OCI-LY7 (cell line): ENCODE data around the gene B9D2. TPM values are rescaled to one million over a fixed set of nuclear protein-coding genes. Genes with fewer than 3 reads are reported as not detected.

Experiments
- BruUV-seq: library from RNA; stranded (reverse); fragments of 400-500 nt; replicated peaks from 2 replicates; lab custom pipeline; 2021; lab: Mats Ljungman, UMichigan
- CTCF ChIA-PET: fragments of 300-600 bp; sonication (Branson Sonifier 250); formaldehyde crosslinking; loops from one replicate; lab custom pipeline; 2022; ENCODE audit warnings: antibody characterized with exemption; ENCODE audit not compliant: unreplicated experiment; lab: Charles Lee
- POLR2A ChIA-PET: fragments of 300-600 bp; sonication (Branson Sonifier 250); formaldehyde crosslinking; loops from one replicate; lab custom pipeline; 2022; ENCODE audit warnings: antibody characterized with exemption; lab: Charles Lee
- DNase-seq: peaks from one replicate; pipeline ENCODE4 v3.0.0-alpha.2; 2015; ENCODE audit warnings: low spot score
- H2AFZ ChIP-seq: fragments of 200-600 bp; sonication (generic), shearing (Covaris generic); 2 replicates; pipeline ENCODE4 v1.6.1; 2014; ENCODE audit warnings: mild to moderate bottlenecking, antibody characterized with exemption, low read length, moderate library complexity
- H3K27ac ChIP-seq: fragments of 200-600 bp; sonication (generic); 2 replicates; pipeline ENCODE4 v1.5.1; 2014; ENCODE audit warnings: mixed run types, low read depth, mild to moderate bottlenecking, moderate library complexity, low read length, inconsistent platforms; ENCODE audit not compliant: poor library complexity, severe bottlenecking
- H3K36me3 ChIP-seq: fragments of 200-600 bp; sonication (generic); 2 replicates; pipeline ENCODE4 v1.6.1; 2014; ENCODE audit warnings: mild to moderate bottlenecking, antibody characterized with exemption, low read length, moderate library complexity, mixed read lengths; ENCODE audit not compliant: insufficient read depth
- H3K4me1 ChIP-seq: fragments of 200-600 bp; sonication (generic); 2 replicates; pipeline ENCODE4 v1.5.1; 2014; ENCODE audit warnings: mild to moderate bottlenecking, low read length; ENCODE audit not compliant: insufficient read depth, poor library complexity, severe bottlenecking
- H3K4me2 ChIP-seq: fragments of 200-600 bp; sonication (generic); 2 replicates; pipeline ENCODE4 v1.6.1; 2014; ENCODE audit warnings: mild to moderate bottlenecking, low read length
- H3K4me3 ChIP-seq: fragments of 200-600 bp; sonication (generic); 2 replicates; pipeline ENCODE4 v1.5.1; 2014; ENCODE audit warnings: mild to moderate bottlenecking, low read depth, low read length; ENCODE audit not compliant: poor library complexity, severe bottlenecking
- H3K79me2 ChIP-seq: fragments of 200-600 bp; sonication (generic); 2 replicates; pipeline ENCODE4 v1.6.1; 2016; ENCODE audit warnings: low read depth, mild to moderate bottlenecking, low read length, moderate library complexity, mixed read lengths; ENCODE audit not compliant: insufficient read depth
- H3K9me2 ChIP-seq: fragments of 200-600 bp; sonication (generic); 2 replicates; pipeline ENCODE4 v1.6.1; 2016; ENCODE audit warnings: mild to moderate bottlenecking, low read length, mixed read lengths; ENCODE audit not compliant: insufficient read depth
- H3K9me3 ChIP-seq: fragments of 200-600 bp; sonication (generic); 2 replicates; pipeline ENCODE4 v1.6.1; 2014; ENCODE audit warnings: mild to moderate bottlenecking, mixed run types, low read length, mixed read lengths
- H4K20me1 ChIP-seq: fragments of 200-600 bp; sonication (generic); 2 replicates; pipeline ENCODE4 v1.6.1; 2014; ENCODE audit warnings: mild to moderate bottlenecking, antibody characterized with exemption, low read length, moderate library complexity, mixed read lengths; ENCODE audit not compliant: insufficient read depth
- EZH2phosphoT487 ChIP-seq: fragments of 200-600 bp; sonication (generic); IDR thresholded peaks from 2 replicates; pipeline ENCODE4 v1.6.1; 2018; ENCODE audit warnings: low read depth, borderline replicate concordance, mild to moderate bottlenecking, mixed run types, antibody characterized with exemption, low read length, moderate library complexity, mixed read lengths
- intact Hi-C: fragments of 100-400 bp; cut with micrococcal nuclease; formaldehyde crosslinking; loops from one replicate; pipeline ENCODE4 v1.10.0; 2022; ENCODE audit not compliant: unreplicated experiment
- total RNA-seq, 2 experiments: library from RNA; depleted of rRNA in 1 of 2; stranded (reverse); fragments of >200 nt in 1 of 2; shearing (Covaris generic) in 1 of 2; gene quantifications; 2 replicates each; pipeline ENCODE4 v1.2.3, GENCODE V29; 2014 to 2022
- TF ChIP-seq, protein P1 (sequence below): fragments of 200-600 bp; sonication (generic); conservative IDR thresholded peaks from 2 replicates; pipeline ENCODE4 v1.5.1; 2014; ENCODE audit warnings: mild to moderate bottlenecking, antibody characterized with exemption, low read length, moderate library complexity, mixed read lengths

Gene B9D2
- total RNA-seq, 2 experiments from 2014 or later: 3.9 to 5.2 TPM

DNA sequence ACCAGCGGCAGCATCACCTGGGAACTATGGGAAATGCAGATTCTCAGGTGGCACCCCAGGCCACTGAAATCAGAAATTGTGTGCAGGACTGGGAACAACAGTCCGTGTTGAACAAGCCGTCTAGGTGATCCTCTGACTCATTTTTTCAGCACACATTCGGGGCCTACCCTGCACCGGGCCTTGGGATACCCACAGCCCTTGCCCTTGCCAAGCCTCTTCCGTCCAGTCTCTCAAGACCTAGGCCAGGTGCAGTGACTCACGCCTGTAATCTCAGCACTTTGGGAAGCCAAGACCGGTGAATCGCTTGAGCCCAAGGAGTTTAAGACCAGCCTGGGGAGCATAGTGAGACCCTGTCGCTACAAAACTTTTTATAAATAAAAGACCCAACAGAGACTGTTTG lies 28.5 kb downstream of the B9D2 start:
- no peak overlapping the region for H3K27ac ChIP-seq
- no peak overlapping the region for H3K4me2 ChIP-seq
- POLR2A ChIA-PET: no interaction called here
- H3K9me3 ChIP-seq: no peaks in the 10 kb centered on the region
- BruUV-seq: no TSS peak
- no peaks in the 10 kb centered on the region for H3K9me2 ChIP-seq
- H2AFZ ChIP-seq: no peak overlapping the region
- TF ChIP-seq EZH2phosphoT487: no peak
- TF ChIP-seq, protein P1, sequence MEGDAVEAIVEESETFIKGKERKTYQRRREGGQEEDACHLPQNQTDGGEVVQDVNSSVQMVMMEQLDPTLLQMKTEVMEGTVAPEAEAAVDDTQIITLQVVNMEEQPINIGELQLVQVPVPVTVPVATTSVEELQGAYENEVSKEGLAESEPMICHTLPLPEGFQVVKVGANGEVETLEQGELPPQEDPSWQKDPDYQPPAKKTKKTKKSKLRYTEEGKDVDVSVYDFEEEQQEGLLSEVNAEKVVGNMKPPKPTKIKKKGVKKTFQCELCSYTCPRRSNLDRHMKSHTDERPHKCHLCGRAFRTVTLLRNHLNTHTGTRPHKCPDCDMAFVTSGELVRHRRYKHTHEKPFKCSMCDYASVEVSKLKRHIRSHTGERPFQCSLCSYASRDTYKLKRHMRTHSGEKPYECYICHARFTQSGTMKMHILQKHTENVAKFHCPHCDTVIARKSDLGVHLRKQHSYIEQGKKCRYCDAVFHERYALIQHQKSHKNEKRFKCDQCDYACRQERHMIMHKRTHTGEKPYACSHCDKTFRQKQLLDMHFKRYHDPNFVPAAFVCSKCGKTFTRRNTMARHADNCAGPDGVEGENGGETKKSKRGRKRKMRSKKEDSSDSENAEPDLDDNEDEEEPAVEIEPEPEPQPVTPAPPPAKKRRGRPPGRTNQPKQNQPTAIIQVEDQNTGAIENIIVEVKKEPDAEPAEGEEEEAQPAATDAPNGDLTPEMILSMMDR: no peak
- intact Hi-C loops: no loop called here
- no peak overlapping the region for H3K4me3 ChIP-seq
- no peaks in the 10 kb centered on the region; the same call in 1 of the 2 replicates for H4K20me1 ChIP-seq
- DNase-seq: no peak
- peaks cover 89% of the 10 kb centered on the region for H3K36me3 ChIP-seq
- no peaks in the 10 kb centered on the region for H3K4me1 ChIP-seq
- CTCF ChIA-PET: no interaction called here
- H3K79me2 ChIP-seq: no peaks in the 10 kb centered on the region

DNA sequence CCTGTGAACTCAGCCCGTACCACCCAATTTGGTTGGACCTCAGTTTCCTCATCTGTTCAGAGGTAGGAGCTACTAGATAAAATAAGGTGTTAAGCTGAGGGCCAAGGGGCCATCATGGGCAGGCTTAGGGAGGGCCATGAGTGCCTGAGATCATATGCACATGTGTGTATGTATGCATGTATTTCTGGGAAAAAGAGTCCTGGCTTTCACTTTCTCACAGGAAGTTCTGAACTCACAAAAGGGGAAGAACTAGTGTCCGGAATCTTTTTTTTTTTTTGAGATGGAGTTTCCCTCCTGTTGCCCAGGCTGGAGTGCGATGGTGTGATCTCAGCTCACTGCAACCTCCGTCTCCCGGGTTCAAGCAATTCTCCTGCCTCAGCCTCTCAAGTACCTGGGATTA lies 29.2 kb downstream of the B9D2 start:
- no peak overlapping the region for H3K4me2 ChIP-seq
- H3K79me2 ChIP-seq: no peaks in the 10 kb centered on the region
- peaks cover 89% of the 10 kb centered on the region for H3K36me3 ChIP-seq
- DNase-seq: no peak
- TF ChIP-seq EZH2phosphoT487: no peak
- TF ChIP-seq, protein P1: no peak
- intact Hi-C loops: no loop called here
- no peak overlapping the region for H3K27ac ChIP-seq
- H3K4me3 ChIP-seq: no peak overlapping the region
- no peaks in the 10 kb centered on the region for H3K9me2 ChIP-seq
- ChIA-PET CTCF (no interaction called here), POLR2A (interaction anchor here (0.9 kb wide), 1 partner anchor 14 kb away, joined by 4 read pairs; no protein-coding TSS in a partner anchor)
- BruUV-seq: no TSS peak
- no peaks in the 10 kb centered on the region for H4K20me1 ChIP-seq
- no peaks in the 10 kb centered on the region for H3K9me3 ChIP-seq
- H3K4me1 ChIP-seq: no peaks in the 10 kb centered on the region
- H2AFZ ChIP-seq: no peak overlapping the region

GRCh38 chr19:41332468-41332867 lies 31.5 kb downstream of the B9D2 start:
- H4K20me1 ChIP-seq: no peaks in the 10 kb centered on the region
- H3K9me3 ChIP-seq: no peaks in the 10 kb centered on the region
- ChIA-PET POLR2A (interaction anchor here (0.7 kb wide), 1 partner anchor 32 kb away, joined by 3 read pairs; no protein-coding TSS in a partner anchor), CTCF (no interaction called here)
- H3K27ac ChIP-seq: no peak overlapping the region
- no peaks in the 10 kb centered on the region for H3K79me2 ChIP-seq
- no TSS peak for BruUV-seq
- H3K4me2 ChIP-seq: no peak overlapping the region
- no peaks in the 10 kb centered on the region for H3K9me2 ChIP-seq
- no peak overlapping the region for H3K4me3 ChIP-seq
- peaks cover 20% of the 10 kb centered on the region for H3K4me1 ChIP-seq
- intact Hi-C loops: no loop called here
- H2AFZ ChIP-seq: no peak overlapping the region
- TF ChIP-seq, protein P1: no peak
- no peak for TF ChIP-seq EZH2phosphoT487
- H3K36me3 ChIP-seq: peaks cover 82% of the 10 kb centered on the region
- DNase-seq: no peak
